ENCODE results near the gene CFAP54. TPM values are rescaled to one million over a fixed set of nuclear protein-coding genes. Genes with fewer than 3 reads are reported as not detected.

CFAP54 gene
- total RNA-seq, 4 donors from 2014 or later: 3.0 to 5.4 (median 4.1) TPM

DNA sequence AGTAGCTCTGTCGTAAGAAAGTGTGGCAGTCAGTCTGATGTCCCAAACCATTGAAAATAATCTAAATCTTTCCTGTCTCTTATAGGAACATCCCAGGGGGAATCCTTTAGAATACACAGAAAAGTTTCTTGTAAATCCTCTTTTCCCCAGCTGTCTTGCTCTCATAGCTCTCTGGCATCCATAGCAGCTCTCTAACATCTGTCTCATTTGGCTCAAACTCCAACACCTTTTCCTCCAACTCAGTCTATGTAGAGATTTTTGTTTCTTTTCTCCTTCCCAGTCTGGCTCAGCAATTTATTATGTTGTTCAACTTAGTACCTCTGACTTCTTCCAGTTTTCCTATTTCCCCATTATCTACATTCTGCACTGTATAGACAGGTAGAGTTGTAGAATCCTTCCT lies 333.3 kb downstream of the CFAP54 start:
- Histone ChIP-seq H3K9me3 (no peaks in the 10 kb centered on the region), H3K36me3 (no peaks in the 10 kb centered on the region), H3K27me3 (no peaks in the 10 kb centered on the region), H3K27ac (no peak overlapping the region), H3K4me1 (no peaks in the 10 kb centered on the region), H3K4me3 (replicated peaks in 1 of 3) (no peak overlapping the region)
- TF ChIP-seq, protein P1, sequence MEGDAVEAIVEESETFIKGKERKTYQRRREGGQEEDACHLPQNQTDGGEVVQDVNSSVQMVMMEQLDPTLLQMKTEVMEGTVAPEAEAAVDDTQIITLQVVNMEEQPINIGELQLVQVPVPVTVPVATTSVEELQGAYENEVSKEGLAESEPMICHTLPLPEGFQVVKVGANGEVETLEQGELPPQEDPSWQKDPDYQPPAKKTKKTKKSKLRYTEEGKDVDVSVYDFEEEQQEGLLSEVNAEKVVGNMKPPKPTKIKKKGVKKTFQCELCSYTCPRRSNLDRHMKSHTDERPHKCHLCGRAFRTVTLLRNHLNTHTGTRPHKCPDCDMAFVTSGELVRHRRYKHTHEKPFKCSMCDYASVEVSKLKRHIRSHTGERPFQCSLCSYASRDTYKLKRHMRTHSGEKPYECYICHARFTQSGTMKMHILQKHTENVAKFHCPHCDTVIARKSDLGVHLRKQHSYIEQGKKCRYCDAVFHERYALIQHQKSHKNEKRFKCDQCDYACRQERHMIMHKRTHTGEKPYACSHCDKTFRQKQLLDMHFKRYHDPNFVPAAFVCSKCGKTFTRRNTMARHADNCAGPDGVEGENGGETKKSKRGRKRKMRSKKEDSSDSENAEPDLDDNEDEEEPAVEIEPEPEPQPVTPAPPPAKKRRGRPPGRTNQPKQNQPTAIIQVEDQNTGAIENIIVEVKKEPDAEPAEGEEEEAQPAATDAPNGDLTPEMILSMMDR (IDR thresholded peaks at IDR 0.05): no peak
- TF ChIP-seq POLR2A (IDR thresholded peaks at IDR 0.05): no peak
- intact Hi-C loops (cut with DNase I): no loop called here
- WGBS, 2 donors: 87 to 89% methylated on average over 1 of the region's 1 CpG
- DNase-seq: no peak

- no peak overlapping the region for H3K27ac ChIP-seq
- TF ChIP-seq POLR2A (IDR thresholded peaks at IDR 0.05): no peak
- TF ChIP-seq, protein P1 (IDR thresholded peaks at IDR 0.05): no peak
- DNase-seq: no peak
- no peaks in the 10 kb centered on the region for H3K36me3 ChIP-seq
- WGBS, 2 donors: 91 to 93% methylated on average over 7 of the region's 7 CpGs
- H3K4me1 ChIP-seq: no peaks in the 10 kb centered on the region
- H3K4me3 ChIP-seq (replicated peaks in 1 of 3): no peak overlapping the region
- intact Hi-C loops (cut with DNase I): no loop called here
- H3K27me3 ChIP-seq: no peaks in the 10 kb centered on the region
- H3K9me3 ChIP-seq: no peaks in the 10 kb centered on the region
These were observed 334.9 kb downstream of the CFAP54 start for GRCh38 chr12:96824074-96824837.

DNA sequence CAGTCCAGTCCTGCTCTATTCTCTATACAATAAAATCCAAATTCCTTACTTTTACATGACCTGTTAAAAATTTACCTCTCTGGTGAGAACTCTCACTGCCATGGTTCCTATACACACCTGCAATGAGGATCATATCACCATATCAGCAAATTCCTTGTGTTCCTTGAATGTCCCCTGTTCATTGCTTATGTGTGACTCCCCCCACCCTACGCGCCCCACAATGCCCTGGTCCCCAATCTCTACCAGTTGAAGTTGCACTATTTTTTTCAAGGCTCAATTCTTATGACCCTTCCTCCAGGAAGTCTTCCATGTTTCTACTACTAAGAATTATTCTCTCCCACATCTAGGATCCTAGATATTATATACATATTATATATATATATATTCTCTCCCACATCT lies 335.5 kb downstream of the CFAP54 start:
- WGBS, 2 donors: 98% methylated on average over 2 of the region's 2 CpGs
- DNase-seq: no peak
- Histone ChIP-seq H3K4me1 (no peaks in the 10 kb centered on the region), H3K36me3 (no peaks in the 10 kb centered on the region), H3K27ac (no peak overlapping the region), H3K4me3 (replicated peaks in 1 of 3) (no peak overlapping the region), H3K9me3 (no peaks in the 10 kb centered on the region), H3K27me3 (no peaks in the 10 kb centered on the region)
- intact Hi-C loops (cut with DNase I): no loop called here
- no peak for TF ChIP-seq POLR2A (IDR thresholded peaks at IDR 0.05)
- TF ChIP-seq, protein P1 (IDR thresholded peaks at IDR 0.05): no peak

GRCh38 chr12:96828169-96828789 lies 338.9 kb downstream of the CFAP54 start:
- Histone ChIP-seq H3K4me1 (no peaks in the 10 kb centered on the region), H3K27me3 (no peaks in the 10 kb centered on the region), H3K9me3 (no peaks in the 10 kb centered on the region), H3K4me3 (replicated peaks in 1 of 3) (no peak overlapping the region), H3K27ac (no peak overlapping the region), H3K36me3 (no peaks in the 10 kb centered on the region)
- TF ChIP-seq, protein P1 (IDR thresholded peaks at IDR 0.05): no peak
- TF ChIP-seq POLR2A (IDR thresholded peaks at IDR 0.05): no peak
- 96 to 97% methylated on average over 5 of the region's 5 CpGs for WGBS, 2 donors
- intact Hi-C loops (cut with DNase I): no loop called here
- no peak for DNase-seq

- intact Hi-C loops (cut with DNase I): no loop called here
- no peaks in the 10 kb centered on the region for H3K36me3 ChIP-seq
- no peaks in the 10 kb centered on the region for H3K27me3 ChIP-seq
- H3K4me3 ChIP-seq (replicated peaks in 1 of 3): no peak overlapping the region
- TF ChIP-seq, protein P1 (IDR thresholded peaks at IDR 0.05): no peak
- no peak for TF ChIP-seq POLR2A (IDR thresholded peaks at IDR 0.05)
- no peak overlapping the region for H3K27ac ChIP-seq
- H3K9me3 ChIP-seq: no peaks in the 10 kb centered on the region
- H3K4me1 ChIP-seq: no peaks in the 10 kb centered on the region
- WGBS, 2 donors: 94 to 96% methylated on average over 3 of the region's 3 CpGs
- DNase-seq: no peak
These were observed 340.0 kb downstream of the CFAP54 start for GRCh38 chr12:96829354-96829753.

Data from thyroid gland (tissue), 4 donors.